HL-60 (cell line): Measurements from ENCODE around the gene STOX2.

Experiments used
- CTCF ChIP-seq: IDR thresholded peaks from one replicate; pipeline ENCODE4 v1.5.1; 2011; ENCODE audit warnings: low read length, control low read depth, inconsistent platforms; ENCODE audit not compliant: insufficient read depth
- POLR2AphosphoS5 ChIP-seq: IDR thresholded peaks from 2 replicates; pipeline ENCODE4 v1.6.1; 2012; ENCODE audit warnings: low read depth

GRCh38 chr4:183920512-183920911, 15.4 kb downstream of the STOX2 start:
- TF ChIP-seq CTCF (no peak), POLR2AphosphoS5 (no peak)
